GM19025 (cell line): ENCODE data around the gene ALPG.
"Not testable (repeated sequence)": the region's sequence is repeated elsewhere in the genome, so short reads cannot be mapped to it uniquely, and the experiment has no call there.

Experiments used
- ATAC-seq: cut with Tn5 transposase; IDR thresholded peaks from one replicate; pipeline ENCODE4 v1.9.1; 2021; ENCODE audit warnings: mild to moderate bottlenecking, low read depth, moderate library complexity; ENCODE audit not compliant: unreplicated experiment

The ALPG gene

GRCh38 chr2:232438951-232439757 is 32.5 kb downstream of the ALPG start:
- ATAC-seq, result no peak

GRCh38 chr2:232439758-232440135 is 33.1 kb downstream of the ALPG start:
- ATAC-seq, result no peak

- ATAC-seq, result peak; percentile 72
Observed at GRCh38 chr2:232440220-232441018, 33.8 kb downstream of the ALPG start.

- no peak for ATAC-seq
Observed at GRCh38 chr2:232441147-232441651, 34.6 kb downstream of the ALPG start.

- ATAC-seq, result not testable (repeated sequence)
Observed at GRCh38 chr2:232441922-232442321, 35.3 kb downstream of the ALPG start.

- ATAC-seq, result not testable (repeated sequence)
Observed at GRCh38 chr2:232442431-232442830, 35.8 kb downstream of the ALPG start.

GRCh38 chr2:232443047-232443446 is 36.4 kb downstream of the ALPG start:
- ATAC-seq, result not testable (repeated sequence)

GRCh38 chr2:232443669-232444408 is 37.2 kb downstream of the ALPG start:
- ATAC-seq, result not testable (repeated sequence)

- no peak for ATAC-seq
Observed at GRCh38 chr2:232444409-232445148, 37.9 kb downstream of the ALPG start.

GRCh38 chr2:232445149-232445885 is 38.7 kb downstream of the ALPG start:
- ATAC-seq, result not testable (repeated sequence)

GRCh38 chr2:232446266-232446777 is 39.7 kb downstream of the ALPG start:
- not testable (repeated sequence) for ATAC-seq

- no peak for ATAC-seq
Observed at GRCh38 chr2:232447091-232447620, 40.5 kb downstream of the ALPG start.

GRCh38 chr2:232447638-232448303 is 41.1 kb downstream of the ALPG start:
- ATAC-seq, result no peak

GRCh38 chr2:232448304-232448690 is 41.7 kb downstream of the ALPG start:
- no peak for ATAC-seq

- no peak for ATAC-seq
Observed at GRCh38 chr2:232449964-232450363, 43.3 kb downstream of the ALPG start.

- ATAC-seq, result not testable (repeated sequence)
Observed at GRCh38 chr2:232451645-232452044, 45.0 kb downstream of the ALPG start.

GRCh38 chr2:232454630-232455029 is 48.0 kb downstream of the ALPG start:
- no peak for ATAC-seq
